H9 (cell line): ENCODE measurements around the gene GATC. TPM values are rescaled to one million over a fixed set of nuclear protein-coding genes. Genes with fewer than 3 reads are reported as not detected.
"Not testable (repeated sequence)": the region's sequence is repeated elsewhere in the genome, so short reads cannot be mapped to it uniquely, and the experiment has no call there.

Experiments used
- DNase-seq: peaks from one replicate; pipeline ENCODE4 v3.0.0-alpha.2; 2017
- H2AFZ ChIP-seq: one replicate; pipeline ENCODE4 v1.6.1; 2013; ENCODE audit warnings: mild to moderate bottlenecking, low read length, control low read depth, moderate library complexity
- H2AK5ac ChIP-seq: 2 replicates; pipeline ENCODE4 v1.6.1; 2013; ENCODE audit warnings: low read length, control low read depth, mixed read lengths; ENCODE audit not compliant: insufficient read length
- H2BK120ac ChIP-seq: one replicate; pipeline ENCODE4 v1.6.1; 2013; ENCODE audit warnings: low read depth, mild to moderate bottlenecking, low read length, control low read depth, inconsistent platforms; ENCODE audit not compliant: poor library complexity, severe bottlenecking
- H2BK12ac ChIP-seq: 2 replicates; pipeline ENCODE4 v1.6.1; 2013; ENCODE audit warnings: low read length, control low read depth, mixed read lengths, low read depth; ENCODE audit not compliant: insufficient read length
- H2BK15ac ChIP-seq: 2 replicates; pipeline ENCODE4 v1.6.1; 2013; ENCODE audit warnings: low read depth, low read length, control low read depth
- H2BK20ac ChIP-seq: one replicate; pipeline ENCODE4 v1.6.1; 2013; ENCODE audit warnings: low read depth, mild to moderate bottlenecking, low read length, control low read depth, inconsistent platforms; ENCODE audit not compliant: poor library complexity, severe bottlenecking
- H2BK5ac ChIP-seq: 2 replicates; pipeline ENCODE4 v1.6.1; 2013; ENCODE audit warnings: low read length, control low read depth, mixed read lengths; ENCODE audit not compliant: insufficient read length
- H3K14ac ChIP-seq: 2 replicates; pipeline ENCODE4 v1.6.1; 2013; ENCODE audit warnings: low read length, control low read depth; ENCODE audit not compliant: insufficient read depth
- H3K18ac ChIP-seq: 2 replicates; pipeline ENCODE4 v1.6.1; 2013; ENCODE audit warnings: low read depth, mild to moderate bottlenecking, mixed read lengths, low read length, control low read depth; ENCODE audit not compliant: insufficient read length
- H3K23ac ChIP-seq: 2 replicates; pipeline ENCODE4 v1.6.1; 2013; ENCODE audit warnings: low read length, control low read depth, mixed read lengths, low read depth; ENCODE audit not compliant: insufficient read length
- H3K23me2 ChIP-seq: 2 replicates; pipeline ENCODE4 v1.6.1; 2013; ENCODE audit warnings: low read depth, mild to moderate bottlenecking, mixed read lengths, low read length, control low read depth; ENCODE audit not compliant: insufficient read length, poor library complexity, severe bottlenecking
- H3K27ac ChIP-seq: 2 replicates; pipeline ENCODE4 v1.5.1; 2013; ENCODE audit warnings: low read length, control low read depth, mixed read lengths, low read depth; ENCODE audit not compliant: insufficient read length
- H3K27me3 ChIP-seq: 2 replicates; pipeline ENCODE4 v1.6.1; 2013; ENCODE audit warnings: low read length, control low read depth, inconsistent platforms; ENCODE audit not compliant: insufficient read depth
- H3K4ac ChIP-seq: 2 replicates; pipeline ENCODE4 v1.6.1; 2013; ENCODE audit warnings: low read depth, mild to moderate bottlenecking, control low read depth, inconsistent platforms, low read length, moderate library complexity
- H3K4me1 ChIP-seq: 2 replicates; pipeline ENCODE4 v1.6.1; 2013; ENCODE audit warnings: low read length, control low read depth, inconsistent platforms; ENCODE audit not compliant: insufficient read depth
- H3K4me2 ChIP-seq: 2 replicates; pipeline ENCODE4 v1.6.1; 2013; ENCODE audit warnings: low read length, control low read depth, mixed read lengths; ENCODE audit not compliant: insufficient read length, insufficient read depth
- H3K56ac ChIP-seq: 2 replicates; pipeline ENCODE4 v1.6.1; 2013; ENCODE audit warnings: low read depth, mild to moderate bottlenecking, mixed read lengths, low read length, control low read depth; ENCODE audit not compliant: insufficient read length
- H3K79me1 ChIP-seq: 2 replicates; pipeline ENCODE4 v1.6.1; 2013; ENCODE audit warnings: low read depth, mild to moderate bottlenecking, moderate library complexity, low read length, control low read depth, inconsistent platforms; ENCODE audit not compliant: insufficient read depth, poor library complexity, severe bottlenecking
- H3K79me2 ChIP-seq: 2 replicates; pipeline ENCODE4 v1.6.1; 2013; ENCODE audit warnings: low read length, control low read depth, inconsistent platforms; ENCODE audit not compliant: insufficient read depth
- H3K9ac ChIP-seq: 2 replicates; pipeline ENCODE4 v1.6.1; 2013; ENCODE audit warnings: low read length, control low read depth, mixed read lengths; ENCODE audit not compliant: insufficient read length; ENCODE audit errors: extremely low read depth
- H3K9me3 ChIP-seq: one replicate; pipeline ENCODE4 v1.6.1; 2013; ENCODE audit warnings: low read depth, low read length, inconsistent platforms; ENCODE audit not compliant: control insufficient read depth
- H3T11ph ChIP-seq: one replicate; pipeline ENCODE4 v1.6.1; 2013; ENCODE audit warnings: mild to moderate bottlenecking, low read length, control low read depth, inconsistent platforms
- H4K20me1 ChIP-seq: one replicate; pipeline ENCODE4 v1.6.1; 2013; ENCODE audit not compliant: control insufficient read depth, insufficient read length, insufficient read depth
- H4K5ac ChIP-seq: 2 replicates; pipeline ENCODE4 v1.6.1; 2013; ENCODE audit warnings: low read depth, mild to moderate bottlenecking, mixed read lengths, low read length, control low read depth; ENCODE audit not compliant: insufficient read length
- H4K8ac ChIP-seq: replicated peaks from 2 replicates; pipeline ENCODE4 v1.6.1; 2013; ENCODE audit warnings: low read length, control low read depth, mixed read lengths, low read depth; ENCODE audit not compliant: insufficient read length
- H4K91ac ChIP-seq: 2 replicates; pipeline ENCODE4 v1.6.1; 2013; ENCODE audit warnings: low read depth, mild to moderate bottlenecking, moderate library complexity, mixed read lengths, low read length, control low read depth; ENCODE audit not compliant: insufficient read length
- H3K27ac Mint-ChIP-seq, 3 experiments: 2 replicates in 2 of 3; 3 replicates in 1 of 3; pipeline ENCODE4 v1.8.0; 2020 to 2021; ENCODE audit warnings: mixed read lengths in 3 of 3, mild to moderate bottlenecking in 1 of 3, moderate library complexity in 1 of 3
- H3K27me3 Mint-ChIP-seq: 2 replicates; pipeline ENCODE4 v1.8.0; 2021; ENCODE audit warnings: low read depth, mild to moderate bottlenecking, moderate library complexity, mixed read lengths
- H3K36me3 Mint-ChIP-seq, 3 experiments: 2 replicates in 2 of 3; 3 replicates in 1 of 3; pipeline ENCODE4 v1.8.0; 2020 to 2021; ENCODE audit warnings: low read depth in 3 of 3, mixed read lengths in 3 of 3; ENCODE audit not compliant: insufficient read depth in 1 of 3
- H3K4me1 Mint-ChIP-seq, 2 experiments: 2 replicates each; pipeline ENCODE4 v1.8.0; 2020; ENCODE audit warnings: mixed read lengths in 2 of 2
- H3K4me3 Mint-ChIP-seq, 2 experiments: 2 replicates in 1 of 2; 3 replicates in 1 of 2; pipeline ENCODE4 v1.8.0; 2020 to 2021; ENCODE audit warnings: mild to moderate bottlenecking in 2 of 2, mixed read lengths in 2 of 2, moderate library complexity in 1 of 2
- H3K9me3 Mint-ChIP-seq, 2 experiments: 2 replicates in 1 of 2; 3 replicates in 1 of 2; pipeline ENCODE4 v1.8.0; 2020; ENCODE audit warnings: mild to moderate bottlenecking in 2 of 2, mixed read lengths in 2 of 2, moderate library complexity in 1 of 2
- WGBS: extraction: QIAGEN DNeasy Blood & Tissue Kit; methylation state at CpG from one replicate; pipeline ENCODE4 v1.1.7; 2013; ENCODE audit warnings: missing lambda C conversion rate, low lambda C conversion rate, mixed read lengths; ENCODE audit not compliant: insufficient read length; ENCODE audit errors: extremely low coverage; 5-methylcytosine and 5-hydroxymethylcytosine counted together
- total RNA-seq: library from RNA; stranded (reverse); gene quantifications from 2 replicates; pipeline ENCODE4 v1.2.1, GENCODE V29; 2021
- TF ChIP-seq, protein P1 (sequence below): fragments of 200-600 bp; sonication (generic); conservative IDR thresholded peaks from 3 replicates; pipeline ENCODE4 v1.8.0; 2021; ENCODE audit warnings: antibody characterized with exemption, mild to moderate bottlenecking

GATC gene
- total RNA-seq, 1 experiment from 2014 or later = 25.9 TPM

DNA sequence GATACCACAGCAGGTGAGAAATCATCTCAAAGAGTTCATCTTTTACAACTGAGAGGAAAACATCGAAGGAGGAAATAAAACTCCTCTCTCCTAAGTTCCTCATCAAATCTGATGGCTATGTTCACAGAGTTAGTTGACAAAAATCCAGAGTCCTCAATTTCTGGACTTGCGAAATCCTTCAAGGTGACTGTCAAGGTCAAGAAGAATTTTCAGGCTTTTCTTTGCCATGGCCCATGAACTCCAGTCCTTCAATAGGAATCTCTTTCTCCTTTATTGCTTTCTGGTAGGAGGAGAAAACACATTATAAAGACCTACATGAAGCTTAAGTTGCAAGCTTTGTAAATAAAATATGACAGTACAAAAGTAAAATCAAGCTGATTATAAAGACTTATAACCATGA is 1.6 kb upstream of the GATC start:
- TF ChIP-seq, protein P1, sequence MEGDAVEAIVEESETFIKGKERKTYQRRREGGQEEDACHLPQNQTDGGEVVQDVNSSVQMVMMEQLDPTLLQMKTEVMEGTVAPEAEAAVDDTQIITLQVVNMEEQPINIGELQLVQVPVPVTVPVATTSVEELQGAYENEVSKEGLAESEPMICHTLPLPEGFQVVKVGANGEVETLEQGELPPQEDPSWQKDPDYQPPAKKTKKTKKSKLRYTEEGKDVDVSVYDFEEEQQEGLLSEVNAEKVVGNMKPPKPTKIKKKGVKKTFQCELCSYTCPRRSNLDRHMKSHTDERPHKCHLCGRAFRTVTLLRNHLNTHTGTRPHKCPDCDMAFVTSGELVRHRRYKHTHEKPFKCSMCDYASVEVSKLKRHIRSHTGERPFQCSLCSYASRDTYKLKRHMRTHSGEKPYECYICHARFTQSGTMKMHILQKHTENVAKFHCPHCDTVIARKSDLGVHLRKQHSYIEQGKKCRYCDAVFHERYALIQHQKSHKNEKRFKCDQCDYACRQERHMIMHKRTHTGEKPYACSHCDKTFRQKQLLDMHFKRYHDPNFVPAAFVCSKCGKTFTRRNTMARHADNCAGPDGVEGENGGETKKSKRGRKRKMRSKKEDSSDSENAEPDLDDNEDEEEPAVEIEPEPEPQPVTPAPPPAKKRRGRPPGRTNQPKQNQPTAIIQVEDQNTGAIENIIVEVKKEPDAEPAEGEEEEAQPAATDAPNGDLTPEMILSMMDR = no peak
- no peak overlapping the region for H3K4ac ChIP-seq
- H4K91ac ChIP-seq = no peak overlapping the region
- Mint-ChIP-seq H3K27me3 (no peaks in the 10 kb centered on the region; the same call in 1 of the 2 replicates), H3K4me1 (peaks cover 12 to 20% of the 10 kb centered on the region in 2 experiments), H3K27ac (no peak overlapping the region), H3K9me3 (peaks cover 0 to 5% of the 10 kb centered on the region in 2 experiments; a peak in 2 of 5 replicates), H3K4me3 (peak overlapping the region; percentile 98 to 99), H3K36me3 (peaks cover 29 to 70% (median 57%) of the 10 kb centered on the region in 3 experiments; a peak in 6 of 7 replicates)
- no peak overlapping the region for H2AFZ ChIP-seq
- H3K79me1 ChIP-seq = peaks cover 8% of the 10 kb centered on the region
- no peak overlapping the region for H3K14ac ChIP-seq
- H3K79me2 ChIP-seq = peaks cover 14% of the 10 kb centered on the region; the same call in 1 of the 2 replicates
- H3K23ac ChIP-seq = no peak overlapping the region
- H4K5ac ChIP-seq = no peak overlapping the region
- H2BK15ac ChIP-seq = no peak overlapping the region
- H3K27ac ChIP-seq = no peak overlapping the region
- H3K18ac ChIP-seq = no peak overlapping the region
- peaks cover 6% of the 10 kb centered on the region for H3K23me2 ChIP-seq
- H2AK5ac ChIP-seq = no peak overlapping the region
- H3K27me3 ChIP-seq = no peaks in the 10 kb centered on the region
- no peak overlapping the region for H4K8ac ChIP-seq
- H2BK120ac ChIP-seq = no peak overlapping the region
- no peak overlapping the region for H3T11ph ChIP-seq
- no CpG with 5 or more reads among the region's 2 CpGs for WGBS
- no peak for DNase-seq
- peak overlapping the region; percentile 94 for H3K4me2 ChIP-seq
- H2BK12ac ChIP-seq = no peak overlapping the region
- H3K9ac ChIP-seq = no peak overlapping the region
- H4K20me1 ChIP-seq = no peaks in the 10 kb centered on the region
- no peak overlapping the region for H2BK20ac ChIP-seq
- no peaks in the 10 kb centered on the region for H3K9me3 ChIP-seq
- H3K56ac ChIP-seq = no peak overlapping the region
- H2BK5ac ChIP-seq = no peak overlapping the region
- no peaks in the 10 kb centered on the region; the same call in 1 of the 2 replicates for H3K4me1 ChIP-seq

DNA sequence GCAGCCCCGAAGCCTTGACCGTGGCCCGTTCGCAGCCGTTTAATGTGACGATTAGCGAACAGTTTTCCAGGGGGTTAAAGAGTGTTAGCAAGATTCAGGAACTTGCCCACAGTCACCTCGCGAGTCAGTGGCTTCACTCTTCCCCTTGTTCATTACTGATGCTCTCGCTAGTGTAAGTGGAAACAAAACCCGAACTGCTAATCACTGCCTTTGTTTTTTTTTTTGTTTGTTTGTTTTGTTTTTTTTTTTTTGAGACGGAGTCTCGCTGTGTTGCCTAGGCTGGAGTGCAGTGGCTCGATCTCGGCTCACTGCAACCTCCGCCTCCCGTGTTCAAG is 567 bp downstream of the GATC start:
- not testable (repeated sequence) for H4K5ac ChIP-seq, H3K23ac ChIP-seq, H2AFZ ChIP-seq, H3K27me3 ChIP-seq, H2BK20ac ChIP-seq, H3T11ph ChIP-seq, H2BK5ac ChIP-seq, H3K23me2 ChIP-seq, H2BK12ac ChIP-seq, H3K4me1 ChIP-seq, H3K9me3 ChIP-seq, H3K79me1 ChIP-seq, H4K20me1 ChIP-seq, H2BK120ac ChIP-seq, H4K91ac ChIP-seq, H2AK5ac ChIP-seq, H3K56ac ChIP-seq, H3K27ac ChIP-seq, H3K27me3 Mint-ChIP-seq, H4K8ac ChIP-seq, H3K4ac ChIP-seq, DNase-seq, H3K9me3 Mint-ChIP-seq, H2BK15ac ChIP-seq
- peak overlapping the region; percentile 93 for H3K9ac ChIP-seq
- H3K18ac ChIP-seq = peak overlapping the region; percentile 98
- Mint-ChIP-seq H3K36me3 (peaks cover 19 to 61% (median 48%) of the 10 kb centered on the region in 3 experiments; a peak in 6 of 7 replicates), H3K27ac (peak overlapping the region; percentile 97 to 99 (median 97); a peak in 5 of 7 replicates), H3K4me3 (peak overlapping the region; percentile 98 to 99), H3K4me1 (peaks cover 12 to 15% of the 10 kb centered on the region in 2 experiments)
- H3K79me2 ChIP-seq = peaks cover 14% of the 10 kb centered on the region; the same call in 1 of the 2 replicates
- no CpG with 5 or more reads among the region's 17 CpGs for WGBS
- peak overlapping the region; percentile 97 for H3K14ac ChIP-seq
- peak overlapping the region; percentile 94 for H3K4me2 ChIP-seq
